GM12872 (cell line): ENCODE measurements around the gene PFN4.

Source experiments
- TF ChIP-seq, protein P1 (sequence below): IDR thresholded peaks from 3 replicates; pipeline ENCODE4 v1.5.1; 2011; ENCODE audit warnings: low read depth, mild to moderate bottlenecking, low read length, moderate library complexity; ENCODE audit not compliant: insufficient read depth

PFN4 gene

DNA sequence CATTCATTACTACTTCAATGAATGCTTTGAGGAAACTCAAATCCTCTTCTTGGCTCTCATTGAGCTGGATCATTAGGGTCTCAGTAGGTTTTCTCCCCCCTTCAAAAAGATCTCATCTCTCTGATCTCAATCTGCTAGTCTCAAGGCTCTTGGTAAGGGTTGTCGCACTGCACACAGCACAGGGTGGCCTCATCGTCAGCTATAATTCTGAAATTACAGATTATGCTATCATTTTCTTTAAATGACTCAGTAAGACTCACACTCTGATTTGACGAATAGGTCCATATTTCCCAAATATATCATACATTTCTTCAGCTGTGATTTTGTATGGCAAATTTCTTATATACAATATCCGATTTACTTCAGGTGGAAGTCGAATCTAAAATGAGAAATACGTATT is 49.3 kb downstream of the PFN4 start:
- TF ChIP-seq, protein P1, sequence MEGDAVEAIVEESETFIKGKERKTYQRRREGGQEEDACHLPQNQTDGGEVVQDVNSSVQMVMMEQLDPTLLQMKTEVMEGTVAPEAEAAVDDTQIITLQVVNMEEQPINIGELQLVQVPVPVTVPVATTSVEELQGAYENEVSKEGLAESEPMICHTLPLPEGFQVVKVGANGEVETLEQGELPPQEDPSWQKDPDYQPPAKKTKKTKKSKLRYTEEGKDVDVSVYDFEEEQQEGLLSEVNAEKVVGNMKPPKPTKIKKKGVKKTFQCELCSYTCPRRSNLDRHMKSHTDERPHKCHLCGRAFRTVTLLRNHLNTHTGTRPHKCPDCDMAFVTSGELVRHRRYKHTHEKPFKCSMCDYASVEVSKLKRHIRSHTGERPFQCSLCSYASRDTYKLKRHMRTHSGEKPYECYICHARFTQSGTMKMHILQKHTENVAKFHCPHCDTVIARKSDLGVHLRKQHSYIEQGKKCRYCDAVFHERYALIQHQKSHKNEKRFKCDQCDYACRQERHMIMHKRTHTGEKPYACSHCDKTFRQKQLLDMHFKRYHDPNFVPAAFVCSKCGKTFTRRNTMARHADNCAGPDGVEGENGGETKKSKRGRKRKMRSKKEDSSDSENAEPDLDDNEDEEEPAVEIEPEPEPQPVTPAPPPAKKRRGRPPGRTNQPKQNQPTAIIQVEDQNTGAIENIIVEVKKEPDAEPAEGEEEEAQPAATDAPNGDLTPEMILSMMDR = no peak

DNA sequence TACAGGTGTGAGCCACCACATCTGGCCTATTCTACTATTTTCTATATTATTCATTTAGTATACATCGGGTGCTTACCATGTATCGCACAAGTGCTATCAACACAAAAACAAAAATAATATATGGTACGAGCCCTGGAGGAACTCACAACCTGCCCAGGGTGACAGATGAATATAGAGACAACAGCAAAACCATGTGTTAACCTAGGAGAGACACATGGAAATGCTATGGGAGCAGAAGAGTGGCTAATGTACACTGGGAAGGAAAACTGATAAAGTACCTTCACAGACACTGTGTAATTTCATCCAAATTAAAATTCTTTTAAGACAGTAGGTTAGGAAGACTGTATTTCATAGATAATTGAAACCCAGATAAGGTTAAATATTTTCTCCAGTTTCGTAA is 50.9 kb downstream of the PFN4 start:
- TF ChIP-seq, protein P1 = no peak

GRCh38 chr2:24065341-24065740 is 57.8 kb downstream of the PFN4 start:
- TF ChIP-seq, protein P1 = no peak
